Neuronal stem cell (in vitro differentiated cells): ENCODE results near the gene ATP11C.

Experiments used
- DNase-seq: peaks from one replicate; pipeline ENCODE4 v3.0.0-alpha.2; 2013; ENCODE audit warnings: low spot score
- H2AFZ ChIP-seq: one replicate; pipeline ENCODE4 v1.6.1; 2013; ENCODE audit warnings: mild to moderate bottlenecking, low read length, inconsistent platforms
- H2AK5ac ChIP-seq: 2 replicates; pipeline ENCODE4 v1.6.1; 2013; ENCODE audit warnings: low read depth, mild to moderate bottlenecking, inconsistent platforms, low read length, moderate library complexity, mixed read lengths
- H2BK120ac ChIP-seq: 2 replicates; pipeline ENCODE4 v1.6.1; 2013; ENCODE audit warnings: low read depth, mild to moderate bottlenecking, inconsistent platforms, low read length, moderate library complexity, mixed read lengths
- H2BK12ac ChIP-seq: one replicate; pipeline ENCODE4 v1.6.1; 2013; ENCODE audit warnings: low read length, inconsistent platforms
- H2BK15ac ChIP-seq: 2 replicates; pipeline ENCODE4 v1.6.1; 2013; ENCODE audit warnings: mild to moderate bottlenecking, low read length, inconsistent platforms, mixed read lengths
- H2BK5ac ChIP-seq: one replicate; pipeline ENCODE4 v1.6.1; 2013; ENCODE audit warnings: inconsistent platforms, mild to moderate bottlenecking, low read length, moderate library complexity
- H3K14ac ChIP-seq: one replicate; pipeline ENCODE4 v1.6.1; 2013; ENCODE audit warnings: low read length, inconsistent platforms
- H3K18ac ChIP-seq: 2 replicates; pipeline ENCODE4 v1.6.1; 2013; ENCODE audit warnings: low read length, inconsistent platforms
- H3K23ac ChIP-seq: 2 replicates; pipeline ENCODE4 v1.6.1; 2013; ENCODE audit warnings: low read depth, mild to moderate bottlenecking, mixed read lengths, low read length, inconsistent platforms; ENCODE audit not compliant: poor library complexity
- H3K27ac ChIP-seq: replicated peaks from 3 replicates; pipeline ENCODE4 v1.5.1; 2013; ENCODE audit warnings: low read length, inconsistent platforms
- H3K27me3 ChIP-seq, 3 experiments: 2 replicates each; pipeline ENCODE4 v1.6.1; 2013; ENCODE audit warnings: low read length in 3 of 3, mild to moderate bottlenecking in 2 of 3, inconsistent platforms in 1 of 3, low read depth in 1 of 3, mixed read lengths in 1 of 3, moderate library complexity in 1 of 3; ENCODE audit not compliant: control insufficient read depth in 3 of 3, insufficient read depth in 3 of 3
- H3K36me3 ChIP-seq, 2 donors: replicated peaks in 1 of 2; 2 replicates each; pipeline ENCODE4 v1.6.1; 2013; ENCODE audit warnings: low read length in 2 of 2; ENCODE audit not compliant: control insufficient read depth in 2 of 2, insufficient read depth in 2 of 2
- H3K4ac ChIP-seq: 2 replicates; pipeline ENCODE4 v1.6.1; 2013; ENCODE audit warnings: inconsistent platforms, mild to moderate bottlenecking, low read length, moderate library complexity
- H3K4me1 ChIP-seq, 2 donors: 1 replicate in 1 of 2; 2 replicates in 1 of 2; pipeline ENCODE4 v1.6.1; 2013; ENCODE audit warnings: low read length in 2 of 2, low read depth in 1 of 2; ENCODE audit not compliant: control insufficient read depth in 2 of 2, insufficient read depth in 1 of 2
- H3K4me2 ChIP-seq: one replicate; pipeline ENCODE4 v1.6.1; 2013; ENCODE audit warnings: mild to moderate bottlenecking, low read length, inconsistent platforms; ENCODE audit not compliant: insufficient read depth, poor library complexity, severe bottlenecking
- H3K4me3 ChIP-seq, 2 donors: 2 replicates each; pipeline ENCODE4 v1.5.1; 2013; ENCODE audit warnings: low read length in 2 of 2, mild to moderate bottlenecking in 2 of 2, inconsistent platforms in 1 of 2, moderate library complexity in 1 of 2
- H3K79me1 ChIP-seq: one replicate; pipeline ENCODE4 v1.6.1; 2013; ENCODE audit warnings: low read depth, mild to moderate bottlenecking, inconsistent platforms, low read length, moderate library complexity
- H3K9ac ChIP-seq: one replicate; pipeline ENCODE4 v1.6.1; 2013; ENCODE audit warnings: mild to moderate bottlenecking, low read depth, low read length, inconsistent platforms; ENCODE audit not compliant: poor library complexity
- H3K9me3 ChIP-seq, 2 donors: replicated peaks in 1 of 2; 2 replicates each; pipeline versions ENCODE3 to v1.6.1; 2013; ENCODE audit warnings: low read length in 2 of 2, mild to moderate bottlenecking in 2 of 2, inconsistent platforms in 1 of 2, low read depth in 1 of 2, mixed read lengths in 1 of 2, moderate library complexity in 1 of 2; ENCODE audit not compliant: control insufficient read depth in 2 of 2, insufficient read depth in 1 of 2
- H4K8ac ChIP-seq: one replicate; pipeline ENCODE4 v1.6.1; 2013; ENCODE audit warnings: low read depth, mild to moderate bottlenecking, inconsistent platforms, low read length, moderate library complexity
- H4K91ac ChIP-seq: one replicate; pipeline ENCODE4 v1.6.1; 2013; ENCODE audit warnings: low read length, low read depth, mild to moderate bottlenecking, inconsistent platforms; ENCODE audit not compliant: poor library complexity
- WGBS, 2 donors: extraction: QIAGEN DNeasy Blood & Tissue Kit; methylation state at CpG; one replicate each; pipeline ENCODE4 v1.1.7; 2013; ENCODE audit warnings: missing lambda C conversion rate in 2 of 2, mixed read lengths in 1 of 2; ENCODE audit not compliant: insufficient read length in 2 of 2, insufficient replicate concordance in 1 of 2; ENCODE audit errors: extremely low coverage in 2 of 2; 5-methylcytosine and 5-hydroxymethylcytosine counted together

ATP11C gene

DNA sequence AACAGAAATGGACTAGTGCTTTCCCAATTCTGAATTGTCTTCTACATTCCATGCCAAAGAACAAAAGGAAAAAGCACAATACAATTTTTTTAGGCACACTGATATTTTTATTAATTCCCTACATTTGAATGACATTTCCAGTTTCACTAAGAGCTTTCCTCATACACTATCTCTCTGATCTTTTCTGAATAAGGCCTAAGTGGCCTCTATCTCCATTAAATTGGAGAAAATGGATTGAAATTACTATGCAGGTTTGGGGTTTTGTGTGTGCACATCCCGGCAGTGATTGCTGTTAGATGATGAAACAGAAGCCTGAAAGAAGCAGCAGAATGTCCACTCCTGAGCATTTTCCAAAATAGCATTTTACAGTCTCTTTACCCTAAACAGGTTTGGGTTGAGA, 104.0 kb downstream of the ATP11C start:
- Histone ChIP-seq H2AFZ (no peak overlapping the region), H2BK5ac (no peak overlapping the region), H3K79me1 (no peaks in the 10 kb centered on the region), H3K9me3 (no peaks in the 10 kb centered on the region), H2BK120ac (no peak overlapping the region), H3K14ac (no peak overlapping the region), H3K23ac (no peak overlapping the region), H3K27ac (no peak overlapping the region), H3K4me2 (no peak overlapping the region), H3K9ac (no peak overlapping the region), H3K36me3 (no peaks in the 10 kb centered on the region), H2BK15ac (no peak overlapping the region), H3K4ac (no peak overlapping the region), H3K4me3 (no peak overlapping the region), H2BK12ac (no peak overlapping the region), H4K91ac (no peak overlapping the region), H3K4me1 (peaks cover 1 to 3% of the 10 kb centered on the region in 2 donors), H2AK5ac (no peak overlapping the region), H3K18ac (no peak overlapping the region), H4K8ac (no peak overlapping the region), H3K27me3 (peaks cover 0 to 3% (median 0%) of the 10 kb centered on the region in 3 experiments)
- no peak for DNase-seq
- no CpG with 5 or more reads among the region's 1 CpG for WGBS, 2 donors

DNA sequence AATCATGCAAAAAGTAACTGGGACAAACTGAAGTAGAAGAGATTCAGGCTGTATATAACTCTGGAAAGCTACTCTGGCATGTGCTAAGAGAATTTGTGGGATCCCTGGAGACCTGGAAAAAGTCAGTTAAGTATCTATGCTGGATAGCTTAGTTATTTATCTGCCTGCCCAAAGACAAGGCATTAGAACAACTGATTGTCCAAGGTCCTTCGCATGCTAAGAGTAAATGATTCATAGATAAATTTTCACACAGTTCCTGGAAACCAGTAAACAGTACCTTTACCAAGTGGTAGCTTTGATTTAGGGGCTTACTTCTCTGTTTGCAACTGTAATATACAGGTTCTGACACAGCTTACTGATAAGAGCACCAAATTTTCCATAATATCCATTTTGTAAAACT, 104.8 kb downstream of the ATP11C start:
- H2AFZ ChIP-seq = no peak overlapping the region
- no peak overlapping the region for H2BK120ac ChIP-seq
- H3K27me3 ChIP-seq = peaks cover 0 to 3% (median 0%) of the 10 kb centered on the region in 3 experiments
- H3K18ac ChIP-seq = no peak overlapping the region
- no peak overlapping the region for H2BK12ac ChIP-seq
- H3K4me1 ChIP-seq = peaks cover 1 to 3% of the 10 kb centered on the region in 2 donors
- H3K9ac ChIP-seq = no peak overlapping the region
- no peak for DNase-seq
- no CpG with 5 or more reads among the region's 1 CpG for WGBS, 2 donors
- no peak overlapping the region for H3K4me3 ChIP-seq
- no peak overlapping the region for H4K8ac ChIP-seq
- H2BK15ac ChIP-seq = no peak overlapping the region
- no peaks in the 10 kb centered on the region for H3K79me1 ChIP-seq
- H3K23ac ChIP-seq = no peak overlapping the region
- H3K14ac ChIP-seq = no peak overlapping the region
- no peaks in the 10 kb centered on the region for H3K36me3 ChIP-seq
- H3K4me2 ChIP-seq = no peak overlapping the region
- no peak overlapping the region for H3K27ac ChIP-seq
- H4K91ac ChIP-seq = no peak overlapping the region
- no peak overlapping the region for H2AK5ac ChIP-seq
- no peak overlapping the region for H2BK5ac ChIP-seq
- no peaks in the 10 kb centered on the region for H3K9me3 ChIP-seq
- H3K4ac ChIP-seq = no peak overlapping the region

DNA sequence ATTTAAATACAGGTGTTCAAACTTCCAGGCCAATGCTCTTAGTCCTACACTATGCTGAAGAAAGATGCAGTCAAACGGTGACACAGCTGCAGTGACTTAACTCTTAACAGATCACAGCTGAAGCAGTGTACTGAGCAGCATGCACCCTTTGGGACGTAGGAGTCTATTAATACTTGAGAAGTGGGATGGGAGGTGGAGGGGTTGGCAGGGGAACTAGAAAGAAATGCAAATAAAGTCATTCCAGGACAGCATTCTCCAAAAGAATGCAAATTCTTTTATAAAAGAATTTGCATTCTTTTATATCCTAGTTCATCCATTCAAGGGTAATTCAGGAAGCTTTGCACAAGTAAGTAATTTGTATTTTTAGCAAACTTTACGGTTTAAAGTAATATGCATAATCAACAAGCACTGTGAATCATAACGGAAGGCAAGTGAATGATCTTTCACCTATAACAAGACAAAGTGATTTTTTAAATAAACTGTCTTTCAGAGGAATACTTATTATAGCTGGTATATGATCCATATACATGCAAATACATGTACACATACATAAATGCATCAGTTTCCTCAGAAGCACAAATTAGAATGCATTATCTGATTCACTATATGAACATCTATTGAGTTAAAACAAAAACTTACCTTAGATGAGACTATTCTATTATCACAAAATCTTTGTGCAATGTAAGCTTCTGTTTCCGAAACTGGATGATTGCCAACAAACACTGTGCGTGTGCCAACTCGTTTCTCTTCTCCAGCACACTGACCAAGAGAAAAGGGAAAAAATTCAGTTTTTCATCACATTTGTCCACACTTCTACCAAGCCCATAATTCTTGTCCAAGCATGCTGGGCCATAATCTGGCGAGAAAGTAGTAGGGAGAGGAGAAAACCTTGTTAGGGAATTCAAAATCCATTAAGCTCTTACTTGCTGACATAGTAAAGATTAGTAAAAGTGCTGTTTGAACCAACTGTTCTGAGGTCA, 106.5 kb downstream of the ATP11C start:
- no peak for DNase-seq
- H4K91ac ChIP-seq = no peak overlapping the region
- H3K36me3 ChIP-seq = no peaks in the 10 kb centered on the region
- H2BK12ac ChIP-seq = no peak overlapping the region
- H3K4me2 ChIP-seq = no peak overlapping the region
- H3K18ac ChIP-seq = no peak overlapping the region
- H3K9me3 ChIP-seq = no peaks in the 10 kb centered on the region
- H3K79me1 ChIP-seq = no peaks in the 10 kb centered on the region
- no peak overlapping the region for H2AFZ ChIP-seq
- H3K9ac ChIP-seq = no peak overlapping the region
- no peaks in the 10 kb centered on the region for H3K27me3 ChIP-seq
- H2BK15ac ChIP-seq = no peak overlapping the region
- no peak overlapping the region for H2AK5ac ChIP-seq
- no peak overlapping the region for H3K4me3 ChIP-seq
- WGBS, 2 donors = no CpG with 5 or more reads among the region's 8 CpGs
- no peak overlapping the region for H3K4ac ChIP-seq
- H3K14ac ChIP-seq = no peak overlapping the region
- H4K8ac ChIP-seq = no peak overlapping the region
- H3K4me1 ChIP-seq = peaks cover 0 to under 1% of the 10 kb centered on the region in 2 donors
- H3K23ac ChIP-seq = no peak overlapping the region
- H2BK5ac ChIP-seq = no peak overlapping the region
- no peak overlapping the region for H2BK120ac ChIP-seq
- H3K27ac ChIP-seq = no peak overlapping the region

DNA sequence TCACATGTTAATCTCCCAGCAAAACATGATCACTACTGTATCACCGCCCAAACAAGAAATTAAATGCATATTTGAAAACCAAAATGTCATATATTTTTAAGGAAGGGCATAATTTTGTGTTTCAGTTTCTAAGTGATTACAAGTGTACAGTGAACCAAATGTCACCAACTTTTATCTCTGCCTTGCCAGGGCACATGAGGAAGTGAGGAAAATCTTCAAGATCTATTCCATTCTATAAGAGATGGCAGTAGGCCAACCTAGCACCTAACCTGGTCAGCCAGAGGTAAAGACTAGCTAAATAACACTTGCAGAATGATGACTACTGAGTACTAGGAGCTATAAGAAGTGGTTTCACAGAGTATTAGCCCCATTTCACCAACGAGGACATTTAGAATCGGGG, 107.2 kb downstream of the ATP11C start:
- no peak overlapping the region for H3K14ac ChIP-seq
- no peaks in the 10 kb centered on the region for H3K36me3 ChIP-seq
- no peak overlapping the region for H3K27ac ChIP-seq
- no peaks in the 10 kb centered on the region for H3K27me3 ChIP-seq
- DNase-seq = no peak
- no peak overlapping the region for H2AFZ ChIP-seq
- H3K4me3 ChIP-seq = no peak overlapping the region
- no peaks in the 10 kb centered on the region for H3K79me1 ChIP-seq
- no peak overlapping the region for H2AK5ac ChIP-seq
- no peak overlapping the region for H2BK12ac ChIP-seq
- H3K18ac ChIP-seq = no peak overlapping the region
- no CpG with 5 or more reads among the region's 3 CpGs for WGBS, 2 donors
- H3K4ac ChIP-seq = no peak overlapping the region
- H4K8ac ChIP-seq = no peak overlapping the region
- no peak overlapping the region for H3K23ac ChIP-seq
- no peak overlapping the region for H3K9ac ChIP-seq
- H3K9me3 ChIP-seq = no peaks in the 10 kb centered on the region
- H3K4me1 ChIP-seq = no peaks in the 10 kb centered on the region
- H4K91ac ChIP-seq = no peak overlapping the region
- no peak overlapping the region for H3K4me2 ChIP-seq
- H2BK5ac ChIP-seq = no peak overlapping the region
- no peak overlapping the region for H2BK15ac ChIP-seq
- no peak overlapping the region for H2BK120ac ChIP-seq
